Astrocyte (in vitro differentiated cells and primary cell): Measurements from ENCODE around the gene NCOA7. TPM values are rescaled to one million over a fixed set of nuclear protein-coding genes. Genes with fewer than 3 reads are reported as not detected.

Experiments
- DNase-seq: peaks from one replicate; pipeline ENCODE4 v3.0.0-alpha.2; 2010; ENCODE audit warnings: low read depth
- FAIRE-seq: peaks from 2 replicates; lab custom pipeline; 2011; peaks lifted over from hg19 to GRCh38; lab: Jason Lieb, UNC
- H2AFZ ChIP-seq: 2 replicates; pipeline ENCODE4 v1.6.0; 2012; ENCODE audit warnings: low read depth, low read length, inconsistent platforms
- H3K27ac ChIP-seq: 2 replicates; pipeline ENCODE4 v1.5.1; 2011; ENCODE audit warnings: low read depth, low read length, inconsistent platforms
- H3K27me3 ChIP-seq: 2 replicates; pipeline ENCODE4 v1.6.0; 2011; ENCODE audit warnings: low read length, inconsistent platforms; ENCODE audit not compliant: insufficient read depth
- H3K36me3 ChIP-seq: 2 replicates; pipeline ENCODE4 v1.5.1; 2011; ENCODE audit warnings: low read length, inconsistent platforms; ENCODE audit not compliant: insufficient read depth
- H3K4me1 ChIP-seq: 2 replicates; pipeline ENCODE4 v1.5.1; 2011; ENCODE audit warnings: low read length, inconsistent platforms; ENCODE audit not compliant: insufficient read depth
- H3K4me2 ChIP-seq: 2 replicates; pipeline ENCODE4 v1.6.0; 2012; ENCODE audit warnings: low read length, inconsistent platforms
- H3K4me3 ChIP-seq: 2 replicates; pipeline ENCODE4 v1.5.1; 2011; ENCODE audit warnings: low read depth, mild to moderate bottlenecking, low read length, inconsistent platforms; ENCODE audit not compliant: insufficient read depth
- H3K79me2 ChIP-seq: 2 replicates; pipeline ENCODE4 v1.6.0; 2012; ENCODE audit warnings: mild to moderate bottlenecking, low read length, inconsistent platforms; ENCODE audit not compliant: insufficient read depth
- H3K9ac ChIP-seq: 2 replicates; pipeline ENCODE4 v1.6.0; 2012; ENCODE audit warnings: mild to moderate bottlenecking, low read length, inconsistent platforms
- H3K9me3 ChIP-seq: 2 replicates; pipeline ENCODE4 v1.5.1; 2012; ENCODE audit warnings: low read depth, mild to moderate bottlenecking, low read length, inconsistent platforms; ENCODE audit not compliant: insufficient read depth
- H4K20me1 ChIP-seq: 2 replicates; pipeline ENCODE4 v1.6.0; 2012; ENCODE audit warnings: low read length, inconsistent platforms; ENCODE audit not compliant: insufficient read depth
- H3K27ac Mint-ChIP-seq: one replicate; pipeline ENCODE4 v1.8.0; 2021; ENCODE audit warnings: mild to moderate bottlenecking, mixed read lengths; ENCODE audit not compliant: unreplicated experiment
- H3K27me3 Mint-ChIP-seq: one replicate; pipeline ENCODE4 v1.8.0; 2021; ENCODE audit warnings: low read depth, mixed read lengths; ENCODE audit not compliant: unreplicated experiment
- H3K36me3 Mint-ChIP-seq: one replicate; pipeline ENCODE4 v1.8.0; 2021; ENCODE audit warnings: low read depth, mixed read lengths; ENCODE audit not compliant: unreplicated experiment
- H3K4me1 Mint-ChIP-seq: one replicate; pipeline ENCODE4 v1.8.0; 2021; ENCODE audit warnings: low read depth, mixed read lengths; ENCODE audit not compliant: unreplicated experiment
- H3K4me3 Mint-ChIP-seq: one replicate; pipeline ENCODE4 v1.8.0; 2021; ENCODE audit warnings: mild to moderate bottlenecking, moderate library complexity, mixed read lengths; ENCODE audit not compliant: unreplicated experiment
- H3K9me3 Mint-ChIP-seq: one replicate; pipeline ENCODE4 v1.8.0; 2021; ENCODE audit warnings: mild to moderate bottlenecking, mixed read lengths; ENCODE audit not compliant: unreplicated experiment
- EZH2 ChIP-seq: IDR thresholded peaks from 2 replicates; pipeline ENCODE4 v1.6.1; 2012; ENCODE audit warnings: mild to moderate bottlenecking, low read length, inconsistent platforms; ENCODE audit not compliant: insufficient read depth
- total RNA-seq: library from RNA; stranded (reverse); gene quantifications from 2 replicates; pipeline ENCODE4 v1.2.1, GENCODE V29; 2021
- TF ChIP-seq, protein P1 (sequence below): IDR thresholded peaks from 2 replicates; pipeline ENCODE4 v1.5.1; 2011; ENCODE audit warnings: low read depth, mild to moderate bottlenecking, inconsistent platforms, low read length, moderate library complexity; ENCODE audit not compliant: insufficient read depth

Gene NCOA7
- total RNA-seq, 1 donor from 2014 or later: 26.0 TPM

DNA sequence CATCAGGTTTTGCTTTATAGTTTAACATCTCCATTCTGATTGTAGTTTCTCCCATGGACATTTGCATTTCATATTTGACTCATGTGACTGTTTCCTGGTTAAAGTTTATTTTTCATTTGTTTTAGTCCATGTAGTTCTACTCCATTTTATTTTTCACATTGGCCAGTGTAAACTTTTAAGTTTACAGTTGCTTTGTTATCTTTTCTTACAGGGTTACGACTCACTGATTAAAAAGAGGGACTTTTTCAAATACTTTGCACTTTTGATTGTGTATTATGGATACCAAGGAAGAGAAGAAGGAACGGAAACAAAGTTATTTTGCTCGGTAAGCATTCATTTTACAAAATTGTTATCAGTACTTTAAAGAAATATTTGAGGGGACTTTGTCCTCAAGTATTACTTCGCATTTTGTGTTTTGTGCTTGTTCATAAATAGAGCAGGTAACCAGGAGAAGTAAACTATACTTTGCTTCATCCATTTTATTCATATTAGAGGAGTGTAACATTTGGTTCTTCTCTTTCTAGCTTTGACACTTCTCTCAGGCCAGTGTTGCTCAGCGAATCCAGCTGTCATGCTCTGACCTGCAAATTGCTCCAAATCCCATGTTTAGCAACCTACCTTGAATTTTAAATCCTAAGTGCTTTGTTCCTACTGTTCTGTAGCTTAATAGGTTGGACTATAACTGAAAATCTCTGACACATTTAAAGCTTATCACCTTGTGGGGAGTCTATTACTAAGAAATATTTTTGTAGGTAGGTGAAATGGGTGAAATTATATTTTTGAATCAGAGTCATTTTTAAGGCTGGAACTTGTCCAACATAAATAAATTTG is 24.5 kb downstream of the NCOA7 start:
- H3K4me2 ChIP-seq: peak overlapping the region; percentile 32

DNA sequence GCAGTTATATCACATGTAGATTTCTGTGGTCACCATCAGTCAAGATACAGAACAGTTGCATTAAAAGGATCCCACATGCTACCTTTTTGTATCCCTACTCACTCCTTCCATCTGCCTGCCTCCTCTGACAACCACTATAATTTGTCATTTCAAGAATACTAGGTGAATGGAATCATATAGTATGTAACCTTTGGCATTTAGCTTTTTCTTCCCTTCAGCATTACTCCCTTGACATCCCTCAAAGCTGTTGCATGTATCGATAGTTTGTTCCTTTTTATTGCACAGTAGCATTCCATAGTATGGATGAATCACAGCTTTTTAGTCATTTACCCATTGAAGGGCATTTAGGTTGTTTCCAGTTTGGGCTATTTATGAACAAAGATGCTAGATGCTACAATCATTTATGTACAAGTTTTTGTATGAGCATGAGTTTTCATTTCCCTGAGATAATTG is 26.1 kb downstream of the NCOA7 start:
- TF ChIP-seq, protein P1, sequence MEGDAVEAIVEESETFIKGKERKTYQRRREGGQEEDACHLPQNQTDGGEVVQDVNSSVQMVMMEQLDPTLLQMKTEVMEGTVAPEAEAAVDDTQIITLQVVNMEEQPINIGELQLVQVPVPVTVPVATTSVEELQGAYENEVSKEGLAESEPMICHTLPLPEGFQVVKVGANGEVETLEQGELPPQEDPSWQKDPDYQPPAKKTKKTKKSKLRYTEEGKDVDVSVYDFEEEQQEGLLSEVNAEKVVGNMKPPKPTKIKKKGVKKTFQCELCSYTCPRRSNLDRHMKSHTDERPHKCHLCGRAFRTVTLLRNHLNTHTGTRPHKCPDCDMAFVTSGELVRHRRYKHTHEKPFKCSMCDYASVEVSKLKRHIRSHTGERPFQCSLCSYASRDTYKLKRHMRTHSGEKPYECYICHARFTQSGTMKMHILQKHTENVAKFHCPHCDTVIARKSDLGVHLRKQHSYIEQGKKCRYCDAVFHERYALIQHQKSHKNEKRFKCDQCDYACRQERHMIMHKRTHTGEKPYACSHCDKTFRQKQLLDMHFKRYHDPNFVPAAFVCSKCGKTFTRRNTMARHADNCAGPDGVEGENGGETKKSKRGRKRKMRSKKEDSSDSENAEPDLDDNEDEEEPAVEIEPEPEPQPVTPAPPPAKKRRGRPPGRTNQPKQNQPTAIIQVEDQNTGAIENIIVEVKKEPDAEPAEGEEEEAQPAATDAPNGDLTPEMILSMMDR: no peak
- no peak for TF ChIP-seq EZH2
- Histone ChIP-seq H3K9me3 (no peaks in the 10 kb centered on the region), H3K4me2 (no peak overlapping the region), H3K9ac (no peak overlapping the region), H4K20me1 (peaks cover 3% of the 10 kb centered on the region), H3K27me3 (no peaks in the 10 kb centered on the region), H2AFZ (no peak overlapping the region), H3K27ac (no peak overlapping the region), H3K79me2 (peaks cover 4% of the 10 kb centered on the region), H3K36me3 (peaks cover 4% of the 10 kb centered on the region), H3K4me3 (no peak overlapping the region), H3K4me1 (peaks cover 26% of the 10 kb centered on the region)
- Mint-ChIP-seq H3K4me1 (peaks cover 36% of the 10 kb centered on the region), H3K4me3 (no peak overlapping the region), H3K27ac (no peak overlapping the region), H3K27me3 (no peaks in the 10 kb centered on the region), H3K36me3 (no peaks in the 10 kb centered on the region), H3K9me3 (no peaks in the 10 kb centered on the region)
- FAIRE-seq: peak; percentile 41
- DNase-seq: no peak

More for the DNA sequence above, 24.5 kb downstream of the NCOA7 start:
- no peak for TF ChIP-seq EZH2
- TF ChIP-seq, protein P1: no peak
- Histone ChIP-seq H4K20me1 (peaks cover 3% of the 10 kb centered on the region), H3K27me3 (no peaks in the 10 kb centered on the region), H3K36me3 (peaks cover 4% of the 10 kb centered on the region), H3K4me1 (peaks cover 28% of the 10 kb centered on the region), H3K9ac (peak overlapping the region; percentile 5), H3K9me3 (no peaks in the 10 kb centered on the region), H3K27ac (no peak overlapping the region), H3K79me2 (peaks cover 11% of the 10 kb centered on the region), H3K4me3 (no peak overlapping the region), H2AFZ (no peak overlapping the region)
- Mint-ChIP-seq H3K9me3 (no peaks in the 10 kb centered on the region), H3K4me3 (peak overlapping the region; percentile 31), H3K36me3 (no peaks in the 10 kb centered on the region), H3K27me3 (no peaks in the 10 kb centered on the region), H3K4me1 (peaks cover 43% of the 10 kb centered on the region), H3K27ac (no peak overlapping the region)
- DNase-seq: no peak
- FAIRE-seq: no peak

DNA sequence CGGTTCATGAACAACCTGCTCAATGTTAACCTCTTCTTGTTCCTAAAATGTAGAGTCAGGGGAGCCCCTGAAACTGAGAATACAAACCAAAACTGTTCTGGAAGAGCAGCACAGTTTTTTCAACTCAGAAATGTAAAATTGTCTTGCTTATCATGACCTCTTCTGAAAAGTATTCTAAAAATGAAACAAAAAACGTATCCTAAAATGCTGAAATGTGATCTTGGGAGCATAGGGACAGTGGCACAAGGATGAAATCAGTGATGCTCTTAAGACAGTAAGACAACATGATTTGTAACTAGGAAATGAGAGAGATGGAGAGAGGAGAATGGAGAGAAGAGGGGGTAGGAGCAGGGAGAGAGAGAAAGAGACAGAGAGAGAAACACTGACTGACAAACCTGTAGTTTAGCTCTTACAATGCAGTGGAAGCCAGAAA is 27.5 kb downstream of the NCOA7 start:
- no peak for FAIRE-seq
- no peaks in the 10 kb centered on the region for H3K27me3 Mint-ChIP-seq
- H2AFZ ChIP-seq: no peak overlapping the region
- TF ChIP-seq, protein P1: no peak
- no peak for TF ChIP-seq EZH2
- no peak for DNase-seq
- peaks cover 4% of the 10 kb centered on the region for H3K79me2 ChIP-seq
- peaks cover 3% of the 10 kb centered on the region for H4K20me1 ChIP-seq
- no peaks in the 10 kb centered on the region for H3K36me3 Mint-ChIP-seq
- peak overlapping the region; percentile 37 for H3K4me2 ChIP-seq
- peaks cover 22% of the 10 kb centered on the region for H3K4me1 Mint-ChIP-seq
- H3K27ac Mint-ChIP-seq: no peak overlapping the region
- peak overlapping the region; percentile 22 for H3K9ac ChIP-seq
- peaks cover 14% of the 10 kb centered on the region for H3K4me1 ChIP-seq
- no peaks in the 10 kb centered on the region for H3K9me3 Mint-ChIP-seq
- no peak overlapping the region for H3K27ac ChIP-seq
- H3K9me3 ChIP-seq: no peaks in the 10 kb centered on the region
- no peak overlapping the region for H3K4me3 Mint-ChIP-seq
- H3K36me3 ChIP-seq: peaks cover 4% of the 10 kb centered on the region
- H3K27me3 ChIP-seq: no peaks in the 10 kb centered on the region
- H3K4me3 ChIP-seq: no peak overlapping the region
